Measurements from ENCODE around the gene VPS4B.

DNA sequence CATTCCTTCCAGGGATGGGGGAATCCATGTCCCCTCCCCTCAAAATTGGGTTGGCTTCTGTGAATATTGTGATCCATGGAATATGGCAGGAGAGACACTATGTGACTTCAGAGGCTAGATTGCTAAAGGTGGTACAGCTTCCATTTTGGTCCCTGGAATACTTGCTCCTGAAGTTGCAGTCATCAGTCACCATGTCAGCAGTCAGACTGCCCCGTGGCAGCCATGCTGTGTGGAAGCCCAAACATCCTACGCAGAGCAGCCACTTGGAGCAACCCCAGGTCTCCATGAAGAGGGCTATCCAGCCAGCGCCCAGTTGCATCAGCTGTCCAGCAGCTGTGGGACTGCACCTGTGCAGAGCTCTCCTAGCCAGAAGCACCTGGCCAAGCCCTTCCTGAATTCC, 39.4 kb downstream of the VPS4B start:
- TF ChIP-seq EZH2phosphoT487 (IDR thresholded peaks at IDR 0.05; ENCODE audit: low read length), result no peak
- TF ChIP-seq, protein P1, sequence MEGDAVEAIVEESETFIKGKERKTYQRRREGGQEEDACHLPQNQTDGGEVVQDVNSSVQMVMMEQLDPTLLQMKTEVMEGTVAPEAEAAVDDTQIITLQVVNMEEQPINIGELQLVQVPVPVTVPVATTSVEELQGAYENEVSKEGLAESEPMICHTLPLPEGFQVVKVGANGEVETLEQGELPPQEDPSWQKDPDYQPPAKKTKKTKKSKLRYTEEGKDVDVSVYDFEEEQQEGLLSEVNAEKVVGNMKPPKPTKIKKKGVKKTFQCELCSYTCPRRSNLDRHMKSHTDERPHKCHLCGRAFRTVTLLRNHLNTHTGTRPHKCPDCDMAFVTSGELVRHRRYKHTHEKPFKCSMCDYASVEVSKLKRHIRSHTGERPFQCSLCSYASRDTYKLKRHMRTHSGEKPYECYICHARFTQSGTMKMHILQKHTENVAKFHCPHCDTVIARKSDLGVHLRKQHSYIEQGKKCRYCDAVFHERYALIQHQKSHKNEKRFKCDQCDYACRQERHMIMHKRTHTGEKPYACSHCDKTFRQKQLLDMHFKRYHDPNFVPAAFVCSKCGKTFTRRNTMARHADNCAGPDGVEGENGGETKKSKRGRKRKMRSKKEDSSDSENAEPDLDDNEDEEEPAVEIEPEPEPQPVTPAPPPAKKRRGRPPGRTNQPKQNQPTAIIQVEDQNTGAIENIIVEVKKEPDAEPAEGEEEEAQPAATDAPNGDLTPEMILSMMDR (IDR thresholded peaks at IDR 0.05; ENCODE audit: low read length), result no peak

Data from MM.1S (cell line).